HG03442 (cell line): ENCODE results near the gene TSPAN9.

ENCODE experiments used
- ATAC-seq: cut with Tn5 transposase; IDR thresholded peaks from one replicate; pipeline ENCODE4 v1.9.1; 2021; ENCODE audit warnings: mild to moderate bottlenecking, moderate library complexity; ENCODE audit not compliant: unreplicated experiment

Gene TSPAN9

GRCh38 chr12:3097836-3098235 is 20.7 kb downstream of the TSPAN9 start:
- no peak for ATAC-seq

- ATAC-seq = no peak
Measured at GRCh38 chr12:3098436-3098835, 21.3 kb downstream of the TSPAN9 start.

- ATAC-seq = no peak
Measured at GRCh38 chr12:3099146-3099545, 22.0 kb downstream of the TSPAN9 start.

- ATAC-seq = no peak
Measured at GRCh38 chr12:3101309-3102024, 24.3 kb downstream of the TSPAN9 start.

GRCh38 chr12:3102771-3103410 is 25.7 kb downstream of the TSPAN9 start:
- ATAC-seq = no peak

GRCh38 chr12:3103806-3104205 is 26.6 kb downstream of the TSPAN9 start:
- ATAC-seq = no peak

- ATAC-seq = no peak
Measured at GRCh38 chr12:3105690-3106479, 28.7 kb downstream of the TSPAN9 start.

- ATAC-seq = no peak
Measured at GRCh38 chr12:3106579-3106978, 29.4 kb downstream of the TSPAN9 start.

- ATAC-seq = no peak
Measured at GRCh38 chr12:3107071-3107583, 29.9 kb downstream of the TSPAN9 start.

- no peak for ATAC-seq
Measured at GRCh38 chr12:3107954-3108353, 30.8 kb downstream of the TSPAN9 start.

- no peak for ATAC-seq
Measured at GRCh38 chr12:3110578-3110977, 33.4 kb downstream of the TSPAN9 start.

- no peak for ATAC-seq
Measured at GRCh38 chr12:3113671-3114325, 36.6 kb downstream of the TSPAN9 start.

- ATAC-seq = no peak
Measured at GRCh38 chr12:3114671-3115070, 37.5 kb downstream of the TSPAN9 start.

GRCh38 chr12:3115078-3115477 is 37.9 kb downstream of the TSPAN9 start:
- no peak for ATAC-seq

GRCh38 chr12:3116106-3116844 is 39.1 kb downstream of the TSPAN9 start:
- ATAC-seq = no peak

- ATAC-seq = no peak
Measured at GRCh38 chr12:3117144-3117581, 40.0 kb downstream of the TSPAN9 start.

- ATAC-seq = no peak
Measured at GRCh38 chr12:3117591-3118015, 40.4 kb downstream of the TSPAN9 start.

GRCh38 chr12:3119192-3119755 is 42.1 kb downstream of the TSPAN9 start:
- no peak for ATAC-seq

GRCh38 chr12:3119756-3120601 is 42.8 kb downstream of the TSPAN9 start:
- no peak for ATAC-seq
